ENCODE measurements around the gene ATG10. TPM values are rescaled to one million over a fixed set of nuclear protein-coding genes. Genes with fewer than 3 reads are reported as not detected.

The ATG10 gene
- polyA plus RNA-seq, 1 experiment, result 1.7 TPM

GRCh38 chr5:82073179-82073578, 101.4 kb downstream of the ATG10 start:
- Histone ChIP-seq H3K4me3 (ENCODE audit: low read depth, low read length) (no peak overlapping the region), H3K36me3 (ENCODE audit: control insufficient read depth, insufficient read depth, low read length) (no peaks in the 10 kb centered on the region), H3K27me3 (ENCODE audit: control insufficient read depth, insufficient read depth, low read length) (no peaks in the 10 kb centered on the region)
- CTCF ChIA-PET, result interaction anchor here (0.6 kb wide), 1 partner anchor 945 kb away, joined by 3 read pairs; no protein-coding TSS in a partner anchor
- DNase-seq (ENCODE audit: low read depth), result no peak
- no peak for TF ChIP-seq CTCF (IDR thresholded peaks at IDR 0.05; ENCODE audit: insufficient read depth, low read depth, low read length)
- POLR2A ChIA-PET, result no interaction called here

GRCh38 chr5:82074950-82075349, 103.1 kb downstream of the ATG10 start:
- DNase-seq (ENCODE audit: low read depth), result no peak
- TF ChIP-seq CTCF (IDR thresholded peaks at IDR 0.05; ENCODE audit: insufficient read depth, low read depth, low read length), result no peak
- no peak overlapping the region for H3K4me3 ChIP-seq (ENCODE audit: low read depth, low read length)
- no peaks in the 10 kb centered on the region for H3K36me3 ChIP-seq (ENCODE audit: control insufficient read depth, insufficient read depth, low read length)
- ChIA-PET CTCF (interaction anchor here (1.1 kb wide), 1 partner anchor 29 kb away, joined by 3 read pairs; no protein-coding TSS in a partner anchor), POLR2A (no interaction called here)
- H3K27me3 ChIP-seq (ENCODE audit: control insufficient read depth, insufficient read depth, low read length), result no peaks in the 10 kb centered on the region

GRCh38 chr5:82077496-82077895, 105.7 kb downstream of the ATG10 start:
- Histone ChIP-seq H3K36me3 (ENCODE audit: control insufficient read depth, insufficient read depth, low read length) (no peaks in the 10 kb centered on the region), H3K4me3 (ENCODE audit: low read depth, low read length) (no peak overlapping the region), H3K27me3 (ENCODE audit: control insufficient read depth, insufficient read depth, low read length) (no peaks in the 10 kb centered on the region)
- POLR2A ChIA-PET, result no interaction called here
- DNase-seq (ENCODE audit: low read depth), result no peak
- CTCF ChIA-PET, result no interaction called here
- no peak for TF ChIP-seq CTCF (IDR thresholded peaks at IDR 0.05; ENCODE audit: insufficient read depth, low read depth, low read length)

DNA sequence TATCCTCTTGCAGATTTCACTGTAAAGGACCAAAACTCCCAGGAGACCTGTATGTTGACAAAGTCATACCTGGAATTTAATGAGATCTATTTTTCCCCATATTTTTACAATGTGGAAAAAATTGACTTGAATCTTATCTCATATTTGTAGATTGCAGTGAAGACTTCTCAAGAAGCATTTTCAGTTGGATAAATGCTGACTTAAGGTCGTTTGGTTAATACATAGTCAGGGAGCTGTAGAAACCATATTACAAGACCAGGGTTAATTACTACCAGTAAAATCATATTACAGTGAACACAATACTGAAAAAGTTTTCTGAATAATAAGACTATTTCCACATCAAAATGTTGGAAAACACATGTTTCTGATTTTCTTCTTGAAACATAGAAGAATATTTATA, 119.8 kb downstream of the ATG10 start:
- Histone ChIP-seq H3K4me3 (ENCODE audit: low read depth, low read length) (no peak overlapping the region), H3K36me3 (ENCODE audit: control insufficient read depth, insufficient read depth, low read length) (no peaks in the 10 kb centered on the region), H3K27me3 (ENCODE audit: control insufficient read depth, insufficient read depth, low read length) (no peaks in the 10 kb centered on the region)
- TF ChIP-seq CTCF (IDR thresholded peaks at IDR 0.05; ENCODE audit: insufficient read depth, low read depth, low read length), result no peak
- ChIA-PET POLR2A (no interaction called here), CTCF (no interaction called here)
- no peak for DNase-seq (ENCODE audit: low read depth)

DNA sequence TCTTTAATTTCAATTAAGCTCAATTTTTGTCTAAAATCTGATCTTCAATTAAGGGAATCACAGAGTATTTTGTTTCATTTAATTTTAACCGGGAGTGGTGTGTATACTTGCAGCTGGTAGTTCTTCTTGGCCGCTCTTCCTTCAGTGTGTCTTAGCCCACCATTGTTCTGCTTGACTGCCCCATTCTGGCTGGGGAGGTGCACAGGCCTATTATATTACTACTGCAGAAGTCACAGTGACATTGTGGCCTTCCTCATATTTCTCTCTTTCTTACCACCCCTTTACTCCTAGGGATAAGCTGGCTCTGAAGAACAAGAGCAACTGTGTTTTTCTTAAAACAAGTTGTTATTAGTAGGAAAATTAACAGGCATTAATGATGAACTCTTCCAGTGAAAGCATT, 123.7 kb downstream of the ATG10 start:
- no peak for DNase-seq (ENCODE audit: low read depth)
- no peaks in the 10 kb centered on the region for H3K27me3 ChIP-seq (ENCODE audit: control insufficient read depth, insufficient read depth, low read length)
- TF ChIP-seq CTCF (IDR thresholded peaks at IDR 0.05; ENCODE audit: insufficient read depth, low read depth, low read length), result no peak
- no peaks in the 10 kb centered on the region for H3K36me3 ChIP-seq (ENCODE audit: control insufficient read depth, insufficient read depth, low read length)
- ChIA-PET CTCF (interaction anchor here (1.1 to 2.0 kb wide), 2 partner anchors 11 to 105 kb away, joined by 4 to 6 read pairs; no protein-coding TSS in a partner anchor), POLR2A (no interaction called here)
- H3K4me3 ChIP-seq (ENCODE audit: low read depth, low read length), result no peak overlapping the region

All from BJ (cell line).